H1 (cell line): ENCODE results near the gene FAM193A. TPM values are rescaled to one million over a fixed set of nuclear protein-coding genes. Genes with fewer than 3 reads are reported as not detected.

ENCODE experiments used
- BCL11A ChIP-seq, 2 experiments: IDR thresholded peaks; one replicate each; pipeline ENCODE4 v1.6.1; 2011; ENCODE audit warnings: low read depth in 2 of 2, low read length in 2 of 2, mild to moderate bottlenecking in 2 of 2
- CHD7 ChIP-seq: fragments of 300-600 bp; sonication (generic); IDR thresholded peaks from 2 replicates; pipeline ENCODE4 v1.7.1; 2012; ENCODE audit warnings: low read length, moderate library complexity, mild to moderate bottlenecking, inconsistent platforms; ENCODE audit not compliant: insufficient replicate concordance
- E2F6 ChIP-seq: IDR thresholded peaks from 2 replicates; pipeline ENCODE4 v1.6.1; 2012; ENCODE audit warnings: inconsistent platforms
- JUND ChIP-seq: IDR thresholded peaks from 2 replicates; pipeline ENCODE4 v1.6.1; 2011; ENCODE audit warnings: mild to moderate bottlenecking, improper control_type of control experiment, low read length
- KDM5A ChIP-seq: fragments of 200-600 bp; IDR thresholded peaks from 2 replicates; pipeline ENCODE4 v1.7.1; 2012; ENCODE audit warnings: mild to moderate bottlenecking, low read length, inconsistent platforms, mixed read lengths
- SIRT6 ChIP-seq: IDR thresholded peaks from one replicate; pipeline ENCODE4 v1.7.1; 2012; ENCODE audit warnings: low read length, inconsistent platforms
- SP2 ChIP-seq: IDR thresholded peaks from 2 replicates; pipeline ENCODE4 v1.6.1; 2012; ENCODE audit warnings: mild to moderate bottlenecking, low read length, inconsistent platforms
- TCF12 ChIP-seq: IDR thresholded peaks from 2 replicates; pipeline ENCODE4 v1.6.1; 2011; ENCODE audit warnings: low read depth, mild to moderate bottlenecking, low read length
- polyA plus RNA-seq, 7 experiments: library from polyadenylated mRNA; depleted of rRNA in 3 of 7; stranded (reverse) in 5 of 7; unstranded in 2 of 7; fragments of >200 nt in 5 of 7; fragments of 200-250 nt in 2 of 7; gene quantifications; 1 replicate in 5 of 7; 2 replicates in 1 of 7; 4 replicates in 1 of 7; pipeline versions ENCODE4 v1.2.1 to v1.2.3, GENCODE V29; 2011 to 2013; ENCODE audit warnings: missing spikeins in 2 of 7, mixed read lengths in 2 of 7
- total RNA-seq: library from RNA; stranded (reverse); fragmentation: NEBNext Ultra II Directional; extraction: Animal tissue kit (Norgen Biotek cat#: 25700); gene quantifications from 2 replicates; pipeline ENCODE4 v1.2.1, GENCODE V29; 2021
- TF ChIP-seq, protein P1 (sequence below): IDR thresholded peaks from 2 replicates; pipeline ENCODE4 v1.6.1; 2012; ENCODE audit warnings: inconsistent platforms

Gene FAM193A
- total and polyA plus RNA-seq, 2 of the 8 experiments (the other 6 are each of a cell fraction or from before 2014, with no cell fraction given) = 8.7 to 26.2 TPM

DNA sequence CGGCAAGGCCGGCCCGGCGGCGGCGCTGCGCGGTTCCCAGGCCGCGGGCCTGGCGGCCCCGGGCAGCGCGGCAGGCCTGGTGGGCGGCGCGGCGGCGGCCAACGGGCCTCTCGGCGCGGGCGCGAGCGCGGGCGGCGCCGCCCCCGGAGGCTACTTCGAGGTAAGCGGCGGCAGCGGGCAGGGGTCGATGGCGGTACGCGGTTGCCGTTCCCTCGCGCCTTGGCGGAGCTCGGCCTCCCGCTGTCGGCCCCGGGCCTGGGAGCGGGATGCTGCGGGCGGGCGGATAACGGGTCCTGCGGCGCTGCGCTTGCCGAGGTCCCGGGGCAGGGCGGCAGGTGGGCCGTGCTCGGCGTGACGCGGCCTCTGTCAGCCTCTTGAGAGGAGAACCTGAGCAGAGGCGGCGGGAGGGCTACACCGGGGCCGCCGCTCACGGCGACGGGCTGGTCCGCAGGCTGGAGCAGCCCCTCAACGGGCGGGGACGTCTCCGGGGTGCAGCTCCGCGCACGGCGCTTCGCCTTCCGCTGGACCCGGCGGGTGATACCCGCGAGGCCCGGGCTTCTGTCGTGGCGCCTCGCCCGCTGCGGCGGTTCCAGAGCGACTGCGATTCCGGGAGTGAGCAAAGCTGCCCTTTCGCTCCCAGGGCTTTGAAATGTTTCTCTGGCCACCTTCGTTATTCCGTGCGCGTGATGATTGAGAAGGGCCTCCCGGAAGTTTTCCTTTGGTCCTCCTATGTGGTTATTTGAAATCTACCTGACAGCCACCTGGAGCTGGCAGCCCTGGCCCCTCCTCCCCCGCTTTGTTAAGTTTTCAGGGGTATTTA lies 774 bp downstream of the FAM193A start (continued):
- TF ChIP-seq, protein P1, sequence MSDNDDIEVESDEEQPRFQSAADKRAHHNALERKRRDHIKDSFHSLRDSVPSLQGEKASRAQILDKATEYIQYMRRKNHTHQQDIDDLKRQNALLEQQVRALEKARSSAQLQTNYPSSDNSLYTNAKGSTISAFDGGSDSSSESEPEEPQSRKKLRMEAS = no peak
- TF ChIP-seq SP2 (no peak), E2F6 (no peak), SIRT6 (no peak), TCF12 (no peak), CHD7 (no peak), JUND (no peak), KDM5A (no peak), BCL11A (IDR thresholded peaks at IDR 0.05; ENCODE audit: low read depth in 2 of 2, low read length in 2 of 2) (no peak)
